GM23338 (cell line): ENCODE measurements around the gene ZNF581.

Experiments used
- CTCF ChIP-seq, 2 experiments: fragments of 200-600 bp in 1 of 2; sonication (generic) in 1 of 2; conservative IDR thresholded peaks; 2 replicates each; pipeline versions ENCODE4 v1.5.1 to v1.6.1; 2016 to 2017; ENCODE audit warnings: antibody characterized with exemption in 2 of 2, low read depth in 2 of 2, mild to moderate bottlenecking in 2 of 2, moderate library complexity in 1 of 2
- EZH2 ChIP-seq: fragments of 200-600 bp; sonication (generic); IDR thresholded peaks from one replicate; pipeline ENCODE4 v1.8.0; 2017; ENCODE audit warnings: antibody characterized with exemption, mild to moderate bottlenecking, low read depth; ENCODE audit not compliant: unreplicated experiment
- EZH2phosphoT487 ChIP-seq: fragments of 200-600 bp; sonication (generic); IDR thresholded peaks from one replicate; pipeline ENCODE4 v1.8.1; 2018; ENCODE audit warnings: antibody characterized with exemption; ENCODE audit not compliant: unreplicated experiment
- POLR2AphosphoS5 ChIP-seq: IDR thresholded peaks from 2 replicates; pipeline ENCODE4 v1.6.1; 2016; ENCODE audit warnings: antibody characterized with exemption, low read depth
- REST ChIP-seq: IDR thresholded peaks from one replicate; pipeline ENCODE4 v1.6.1; 2018; ENCODE audit warnings: antibody characterized with exemption; ENCODE audit not compliant: unreplicated experiment
- STAT1 ChIP-seq: IDR thresholded peaks from one replicate; pipeline ENCODE4 v1.6.1; 2016; ENCODE audit warnings: antibody characterized with exemption; ENCODE audit not compliant: unreplicated experiment
- TF ChIP-seq, protein P1 (sequence below): fragments of 250-450 bp; sonication (Bioruptor Pico); IDR thresholded peaks from 2 replicates; pipeline ENCODE4 v1.5.0; 2020; ENCODE audit warnings: mild to moderate bottlenecking, moderate library complexity
- TF ChIP-seq, protein P2 (sequence below): IDR thresholded peaks from 2 replicates; pipeline ENCODE4 v1.6.1; 2016; ENCODE audit warnings: antibody characterized with exemption

- TF ChIP-seq CTCF (conservative IDR thresholded peaks at IDR 0.05; ENCODE audit: low read depth in 2 of 2) (peak; percentile 72 to 83), REST (no peak), POLR2AphosphoS5 (peak; percentile 24; the same call in 1 of the 2 replicates), EZH2 (no peak), EZH2phosphoT487 (no peak), STAT1 (no peak)
- TF ChIP-seq, protein P1, sequence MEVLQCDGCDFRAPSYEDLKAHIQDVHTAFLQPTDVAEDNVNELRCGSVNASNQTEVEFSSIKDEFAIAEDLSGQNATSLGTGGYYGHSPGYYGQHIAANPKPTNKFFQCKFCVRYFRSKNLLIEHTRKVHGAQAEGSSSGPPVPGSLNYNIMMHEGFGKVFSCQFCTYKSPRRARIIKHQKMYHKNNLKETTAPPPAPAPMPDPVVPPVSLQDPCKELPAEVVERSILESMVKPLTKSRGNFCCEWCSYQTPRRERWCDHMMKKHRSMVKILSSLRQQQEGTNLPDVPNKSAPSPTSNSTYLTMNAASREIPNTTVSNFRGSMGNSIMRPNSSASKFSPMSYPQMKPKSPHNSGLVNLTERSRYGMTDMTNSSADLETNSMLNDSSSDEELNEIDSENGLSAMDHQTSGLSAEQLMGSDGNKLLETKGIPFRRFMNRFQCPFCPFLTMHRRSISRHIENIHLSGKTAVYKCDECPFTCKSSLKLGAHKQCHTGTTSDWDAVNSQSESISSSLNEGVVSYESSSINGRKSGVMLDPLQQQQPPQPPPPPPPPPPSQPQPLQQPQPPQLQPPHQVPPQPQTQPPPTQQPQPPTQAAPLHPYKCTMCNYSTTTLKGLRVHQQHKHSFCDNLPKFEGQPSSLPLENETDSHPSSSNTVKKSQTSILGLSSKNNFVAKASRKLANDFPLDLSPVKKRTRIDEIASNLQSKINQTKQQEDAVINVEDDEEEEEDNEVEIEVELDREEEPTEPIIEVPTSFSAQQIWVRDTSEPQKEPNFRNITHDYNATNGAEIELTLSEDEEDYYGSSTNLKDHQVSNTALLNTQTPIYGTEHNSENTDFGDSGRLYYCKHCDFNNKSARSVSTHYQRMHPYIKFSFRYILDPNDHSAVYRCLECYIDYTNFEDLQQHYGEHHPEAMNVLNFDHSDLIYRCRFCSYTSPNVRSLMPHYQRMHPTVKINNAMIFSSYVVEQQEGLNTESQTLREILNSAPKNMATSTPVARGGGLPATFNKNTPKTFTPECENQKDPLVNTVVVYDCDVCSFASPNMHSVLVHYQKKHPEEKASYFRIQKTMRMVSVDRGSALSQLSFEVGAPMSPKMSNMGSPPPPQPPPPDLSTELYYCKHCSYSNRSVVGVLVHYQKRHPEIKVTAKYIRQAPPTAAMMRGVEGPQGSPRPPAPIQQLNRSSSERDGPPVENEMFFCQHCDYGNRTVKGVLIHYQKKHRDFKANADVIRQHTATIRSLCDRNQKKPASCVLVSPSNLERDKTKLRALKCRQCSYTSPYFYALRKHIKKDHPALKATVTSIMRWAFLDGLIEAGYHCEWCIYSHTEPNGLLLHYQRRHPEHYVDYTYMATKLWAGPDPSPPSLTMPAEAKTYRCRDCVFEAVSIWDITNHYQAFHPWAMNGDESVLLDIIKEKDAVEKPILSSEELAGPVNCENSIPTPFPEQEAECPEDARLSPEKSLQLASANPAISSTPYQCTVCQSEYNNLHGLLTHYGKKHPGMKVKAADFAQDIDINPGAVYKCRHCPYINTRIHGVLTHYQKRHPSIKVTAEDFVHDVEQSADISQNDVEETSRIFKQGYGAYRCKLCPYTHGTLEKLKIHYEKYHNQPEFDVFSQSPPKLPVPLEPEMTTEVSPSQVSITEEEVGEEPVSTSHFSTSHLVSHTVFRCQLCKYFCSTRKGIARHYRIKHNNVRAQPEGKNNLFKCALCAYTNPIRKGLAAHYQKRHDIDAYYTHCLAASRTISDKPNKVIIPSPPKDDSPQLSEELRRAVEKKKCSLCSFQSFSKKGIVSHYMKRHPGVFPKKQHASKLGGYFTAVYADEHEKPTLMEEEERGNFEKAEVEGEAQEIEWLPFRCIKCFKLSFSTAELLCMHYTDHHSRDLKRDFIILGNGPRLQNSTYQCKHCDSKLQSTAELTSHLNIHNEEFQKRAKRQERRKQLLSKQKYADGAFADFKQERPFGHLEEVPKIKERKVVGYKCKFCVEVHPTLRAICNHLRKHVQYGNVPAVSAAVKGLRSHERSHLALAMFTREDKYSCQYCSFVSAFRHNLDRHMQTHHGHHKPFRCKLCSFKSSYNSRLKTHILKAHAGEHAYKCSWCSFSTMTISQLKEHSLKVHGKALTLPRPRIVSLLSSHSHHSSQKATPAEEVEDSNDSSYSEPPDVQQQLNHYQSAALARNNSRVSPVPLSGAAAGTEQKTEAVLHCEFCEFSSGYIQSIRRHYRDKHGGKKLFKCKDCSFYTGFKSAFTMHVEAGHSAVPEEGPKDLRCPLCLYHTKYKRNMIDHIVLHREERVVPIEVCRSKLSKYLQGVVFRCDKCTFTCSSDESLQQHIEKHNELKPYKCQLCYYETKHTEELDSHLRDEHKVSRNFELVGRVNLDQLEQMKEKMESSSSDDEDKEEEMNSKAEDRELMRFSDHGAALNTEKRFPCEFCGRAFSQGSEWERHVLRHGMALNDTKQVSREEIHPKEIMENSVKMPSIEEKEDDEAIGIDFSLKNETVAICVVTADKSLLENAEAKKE (CRISPR knock-in tag), result no peak
- TF ChIP-seq, protein P2, sequence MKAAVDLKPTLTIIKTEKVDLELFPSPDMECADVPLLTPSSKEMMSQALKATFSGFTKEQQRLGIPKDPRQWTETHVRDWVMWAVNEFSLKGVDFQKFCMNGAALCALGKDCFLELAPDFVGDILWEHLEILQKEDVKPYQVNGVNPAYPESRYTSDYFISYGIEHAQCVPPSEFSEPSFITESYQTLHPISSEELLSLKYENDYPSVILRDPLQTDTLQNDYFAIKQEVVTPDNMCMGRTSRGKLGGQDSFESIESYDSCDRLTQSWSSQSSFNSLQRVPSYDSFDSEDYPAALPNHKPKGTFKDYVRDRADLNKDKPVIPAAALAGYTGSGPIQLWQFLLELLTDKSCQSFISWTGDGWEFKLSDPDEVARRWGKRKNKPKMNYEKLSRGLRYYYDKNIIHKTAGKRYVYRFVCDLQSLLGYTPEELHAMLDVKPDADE, result no peak
These were observed 37.6 kb upstream of the ZNF581 start, which contains the start of gene ZNF865 for GRCh38 chr19:55605637-55606470.
